Ascending aorta (tissue), 2 donors: ENCODE results near the gene CD93. TPM values are rescaled to one million over a fixed set of nuclear protein-coding genes. Genes with fewer than 3 reads are reported as not detected.

ENCODE experiments used
- DNase-seq, 2 donors: peaks; one replicate each; pipeline ENCODE4 v3.0.0-alpha.2; 2019; ENCODE audit warnings: low spot score in 2 of 2
- H3K27ac ChIP-seq, 2 donors: fragments of 200-600 bp; sonication (generic); one replicate each; pipeline ENCODE4 v1.5.1; 2016 to 2017; ENCODE audit warnings: mild to moderate bottlenecking in 1 of 2
- H3K27me3 ChIP-seq: fragments of 200-600 bp; sonication (generic); one replicate; pipeline ENCODE4 v1.5.1; 2017
- H3K36me3 ChIP-seq, 2 donors: fragments of 200-600 bp; sonication (generic); one replicate each; pipeline ENCODE4 v1.5.1; 2016
- H3K4me1 ChIP-seq, 2 donors: fragments of 200-600 bp; sonication (generic); one replicate each; pipeline ENCODE4 v1.5.1; 2016 to 2017; ENCODE audit warnings: mild to moderate bottlenecking in 1 of 2
- H3K4me3 ChIP-seq, 2 donors: fragments of 200-600 bp; sonication (generic); one replicate each; pipeline ENCODE4 v1.5.1; 2016 to 2017; ENCODE audit warnings: mild to moderate bottlenecking in 1 of 2
- H3K9me3 ChIP-seq, 2 donors: fragments of 200-600 bp; sonication (generic); one replicate each; pipeline ENCODE4 v1.5.1; 2016
- intact Hi-C: fragments of 100-400 bp; cut with DNase I; formaldehyde crosslinking; loops from one replicate; pipeline ENCODE4 v1.15.1; 2023
- total RNA-seq: library from RNA; depleted of rRNA; stranded (reverse); fragments of >200 nt; gene quantifications from one replicate; pipeline ENCODE4 v1.1.0, GENCODE V29; 2016
- TF ChIP-seq, protein P1 (sequence below), 3 experiments: fragments of 200-600 bp in 2 of 3; fragments of 450-650 bp in 1 of 3; sonication (generic) in 2 of 3; IDR thresholded peaks; one replicate each; pipeline ENCODE4 v1.5.1; 2016 to 2019; ENCODE audit warnings: antibody characterized with exemption in 3 of 3, mild to moderate bottlenecking in 1 of 3, moderate library complexity in 1 of 3

CD93 gene
- total RNA-seq, 1 donor from 2014 or later = 206 TPM

DNA sequence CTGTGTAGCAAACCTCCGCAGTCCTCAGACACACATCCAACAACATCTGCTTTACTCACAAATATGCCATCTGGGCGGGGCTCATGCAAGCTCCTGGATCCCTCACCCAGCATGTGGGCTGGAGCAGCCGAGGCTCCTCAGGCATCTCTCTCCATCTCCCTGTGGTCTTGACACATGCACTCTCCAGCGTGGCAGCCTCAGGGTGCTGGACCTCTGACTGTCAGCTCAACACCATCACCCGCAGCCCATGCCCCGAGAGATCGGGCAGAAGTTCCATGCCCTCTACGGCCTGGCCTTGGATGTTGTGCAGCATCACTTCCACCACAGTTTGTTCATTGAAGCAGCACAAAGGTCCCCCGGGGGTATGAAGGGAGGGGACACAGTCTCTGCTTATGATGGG is 32.6 kb upstream of the CD93 start:
- Histone ChIP-seq H3K9me3 (no peaks in the 10 kb centered on the region), H3K27me3 (no peaks in the 10 kb centered on the region), H3K27ac (no peak overlapping the region), H3K4me1 (no peaks in the 10 kb centered on the region), H3K4me3 (no peak overlapping the region), H3K36me3 (no peaks in the 10 kb centered on the region)
- intact Hi-C loops = no loop called here
- DNase-seq = no peak
- TF ChIP-seq, protein P1, sequence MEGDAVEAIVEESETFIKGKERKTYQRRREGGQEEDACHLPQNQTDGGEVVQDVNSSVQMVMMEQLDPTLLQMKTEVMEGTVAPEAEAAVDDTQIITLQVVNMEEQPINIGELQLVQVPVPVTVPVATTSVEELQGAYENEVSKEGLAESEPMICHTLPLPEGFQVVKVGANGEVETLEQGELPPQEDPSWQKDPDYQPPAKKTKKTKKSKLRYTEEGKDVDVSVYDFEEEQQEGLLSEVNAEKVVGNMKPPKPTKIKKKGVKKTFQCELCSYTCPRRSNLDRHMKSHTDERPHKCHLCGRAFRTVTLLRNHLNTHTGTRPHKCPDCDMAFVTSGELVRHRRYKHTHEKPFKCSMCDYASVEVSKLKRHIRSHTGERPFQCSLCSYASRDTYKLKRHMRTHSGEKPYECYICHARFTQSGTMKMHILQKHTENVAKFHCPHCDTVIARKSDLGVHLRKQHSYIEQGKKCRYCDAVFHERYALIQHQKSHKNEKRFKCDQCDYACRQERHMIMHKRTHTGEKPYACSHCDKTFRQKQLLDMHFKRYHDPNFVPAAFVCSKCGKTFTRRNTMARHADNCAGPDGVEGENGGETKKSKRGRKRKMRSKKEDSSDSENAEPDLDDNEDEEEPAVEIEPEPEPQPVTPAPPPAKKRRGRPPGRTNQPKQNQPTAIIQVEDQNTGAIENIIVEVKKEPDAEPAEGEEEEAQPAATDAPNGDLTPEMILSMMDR (IDR thresholded peaks at IDR 0.05) = no peak

DNA sequence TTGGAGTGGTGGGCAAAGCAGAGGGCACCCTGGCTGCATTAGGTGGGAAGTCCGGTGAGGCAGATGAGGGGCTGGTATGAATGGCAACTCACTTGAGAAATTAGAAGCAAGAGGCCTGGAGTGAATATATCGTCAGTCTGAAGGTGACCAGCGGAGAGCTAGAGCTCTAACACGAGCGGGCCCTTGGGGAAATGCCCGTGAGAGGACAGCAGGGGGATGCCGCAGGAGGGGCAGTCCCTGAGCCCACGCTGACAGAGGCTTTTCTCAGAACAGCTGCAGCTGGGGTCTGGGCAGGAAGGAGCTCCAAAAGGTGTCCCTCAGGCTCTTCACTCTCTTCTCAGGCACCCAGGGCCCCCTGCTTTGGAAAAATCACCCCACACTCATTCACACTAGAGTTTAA is 32.0 kb upstream of the CD93 start:
- no peak for DNase-seq
- Histone ChIP-seq H3K27me3 (no peaks in the 10 kb centered on the region), H3K36me3 (no peaks in the 10 kb centered on the region), H3K4me3 (no peak overlapping the region), H3K27ac (no peak overlapping the region), H3K9me3 (no peaks in the 10 kb centered on the region), H3K4me1 (no peaks in the 10 kb centered on the region)
- intact Hi-C loops = no loop called here
- TF ChIP-seq, protein P1 (IDR thresholded peaks at IDR 0.05) = no peak

DNA sequence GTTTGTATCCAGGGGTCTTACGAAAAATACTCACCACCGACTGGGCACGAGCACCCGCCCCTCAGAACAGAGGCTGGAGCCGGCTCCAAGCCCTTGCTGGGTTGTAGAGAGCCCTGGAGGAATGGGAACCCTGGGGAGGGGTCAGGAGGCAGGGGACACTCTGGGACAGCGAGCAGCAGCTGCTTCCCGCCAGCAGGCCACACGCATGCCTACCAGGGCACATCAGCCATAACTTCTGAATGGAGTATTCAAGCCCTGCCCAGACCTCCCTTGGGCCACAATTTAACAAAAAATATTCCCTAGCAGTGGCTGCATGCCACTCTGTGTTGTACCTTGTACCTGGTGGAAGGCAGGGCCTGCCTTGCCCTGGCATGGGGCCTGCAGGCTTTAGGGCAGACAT is 31.6 kb upstream of the CD93 start:
- H3K9me3 ChIP-seq = no peaks in the 10 kb centered on the region
- intact Hi-C loops = no loop called here
- H3K4me3 ChIP-seq = no peak overlapping the region
- H3K27ac ChIP-seq = no peak overlapping the region
- H3K4me1 ChIP-seq = no peaks in the 10 kb centered on the region
- no peak for DNase-seq
- H3K27me3 ChIP-seq = no peaks in the 10 kb centered on the region
- TF ChIP-seq, protein P1 (IDR thresholded peaks at IDR 0.05) = no peak
- H3K36me3 ChIP-seq = no peaks in the 10 kb centered on the region

DNA sequence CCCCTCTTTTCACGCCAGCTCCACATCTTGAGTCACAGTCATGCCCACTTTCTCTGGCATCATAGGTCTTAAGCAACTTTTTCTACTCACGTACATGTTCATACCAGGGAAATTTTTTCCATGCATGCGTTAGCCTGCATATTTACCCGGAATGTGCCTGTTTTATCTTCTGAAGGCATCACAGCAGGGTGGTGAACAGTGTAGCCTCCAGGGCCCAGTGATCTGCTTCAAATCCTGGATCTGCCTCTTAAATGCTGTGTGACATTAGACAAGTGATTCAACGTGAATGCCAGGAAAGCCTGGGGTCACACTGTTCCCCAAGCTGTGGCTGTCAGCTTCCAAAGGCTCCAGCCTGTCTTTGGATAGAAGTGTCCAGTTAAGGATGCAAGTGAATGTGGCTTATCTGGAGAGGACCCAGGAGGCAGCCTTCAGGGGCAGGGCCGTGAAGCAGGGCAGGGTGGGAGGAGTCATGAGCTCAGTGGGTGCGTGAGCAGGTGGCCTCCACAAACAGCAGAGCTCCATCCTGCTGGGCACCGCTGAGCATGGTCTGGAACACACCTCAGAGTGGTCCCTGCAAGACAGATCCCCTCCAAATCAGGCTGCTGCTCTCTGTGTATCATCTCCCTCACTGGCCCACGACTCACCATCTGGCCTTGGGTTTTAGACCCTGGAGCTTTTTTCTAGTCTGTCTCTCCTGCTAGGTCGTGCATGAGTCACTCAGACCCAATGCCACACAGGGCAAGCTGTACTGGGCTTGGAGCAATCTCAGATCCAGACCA is 30.4 kb upstream of the CD93 start:
- no peaks in the 10 kb centered on the region for H3K27me3 ChIP-seq
- DNase-seq = no peak
- intact Hi-C loops = no loop called here

DNA sequence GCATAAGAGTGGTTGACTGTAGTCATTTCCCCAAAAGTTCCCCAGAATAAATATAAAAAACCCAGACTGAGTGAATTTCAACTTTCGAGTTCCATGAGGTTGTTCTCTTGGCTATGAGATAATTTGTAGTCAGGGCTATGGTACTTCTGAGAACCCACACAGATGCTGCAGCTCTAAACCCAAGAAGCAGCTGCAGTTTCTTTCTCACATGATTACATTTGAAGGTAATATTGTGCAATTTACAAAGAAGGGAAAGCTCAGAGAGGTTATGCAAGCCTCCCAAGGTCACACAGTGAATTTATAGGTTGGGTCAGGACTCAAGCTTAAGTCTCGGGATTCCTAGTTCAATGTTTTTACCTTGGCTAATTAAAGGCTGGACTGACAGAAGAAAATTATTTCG is 29.7 kb upstream of the CD93 start:
- intact Hi-C loops = no loop called here
- TF ChIP-seq, protein P1 (IDR thresholded peaks at IDR 0.05) = no peak
- Histone ChIP-seq H3K9me3 (no peaks in the 10 kb centered on the region), H3K4me3 (no peak overlapping the region), H3K36me3 (no peaks in the 10 kb centered on the region), H3K4me1 (no peaks in the 10 kb centered on the region), H3K27me3 (no peaks in the 10 kb centered on the region), H3K27ac (no peak overlapping the region)
- DNase-seq = no peak

More for the DNA sequence above, 30.4 kb upstream of the CD93 start:
- Histone ChIP-seq H3K36me3 (no peaks in the 10 kb centered on the region), H3K27ac (peak overlapping the region; percentile 50), H3K9me3 (no peaks in the 10 kb centered on the region), H3K4me1 (no peaks in the 10 kb centered on the region), H3K4me3 (no peak overlapping the region)
- TF ChIP-seq, protein P1 (IDR thresholded peaks at IDR 0.05) = no peak
